Left forelimb (tissue), 1 donor: Measurements from ENCODE around the gene MON1A.
"Not testable (repeated sequence)": the region's sequence is repeated elsewhere in the genome, so short reads cannot be mapped to it uniquely, and the experiment has no call there.

Experiments used
- DNase-seq: peaks from one replicate; pipeline ENCODE4 v3.0.0-alpha.2; 2018; ENCODE audit warnings: low spot score

Gene MON1A

DNA sequence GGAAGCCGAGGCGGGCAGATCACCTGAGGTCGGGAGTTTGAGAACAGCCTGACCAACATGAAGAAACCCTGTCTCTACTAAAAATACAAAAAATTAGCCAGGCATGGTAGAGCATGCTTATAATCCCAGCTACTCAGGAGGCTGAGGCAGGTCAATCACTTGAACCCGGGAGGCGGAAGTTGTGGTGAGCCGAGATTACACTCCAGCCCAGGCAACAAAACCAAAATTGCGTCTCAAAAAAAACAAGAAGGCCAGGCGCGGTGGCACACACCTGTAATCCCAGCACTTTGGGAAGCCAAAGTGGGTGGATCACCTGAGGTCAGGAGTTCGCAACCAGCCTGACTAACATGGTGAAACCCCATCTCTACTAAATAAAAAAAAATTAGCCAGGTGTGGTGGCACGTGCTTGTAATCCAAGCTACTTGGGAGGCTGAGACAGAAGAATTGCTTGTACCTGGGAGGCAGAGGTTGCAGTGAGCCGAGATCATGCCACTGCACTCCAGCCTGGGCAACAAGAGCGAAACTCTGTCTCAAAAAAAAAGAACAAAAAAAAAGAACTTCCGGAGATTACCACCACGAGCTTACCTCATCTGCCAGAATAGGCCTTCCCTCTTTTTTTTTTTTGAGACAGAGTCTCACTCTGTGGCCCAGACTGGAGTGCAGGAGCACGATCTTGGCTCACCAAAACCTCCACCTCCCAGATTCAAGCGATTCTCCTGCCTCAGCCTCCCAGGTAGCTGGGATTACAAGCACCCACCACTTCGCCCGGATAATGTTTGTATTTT lies 11.6 kb downstream of the MON1A start:
- not testable (repeated sequence) for DNase-seq

DNA sequence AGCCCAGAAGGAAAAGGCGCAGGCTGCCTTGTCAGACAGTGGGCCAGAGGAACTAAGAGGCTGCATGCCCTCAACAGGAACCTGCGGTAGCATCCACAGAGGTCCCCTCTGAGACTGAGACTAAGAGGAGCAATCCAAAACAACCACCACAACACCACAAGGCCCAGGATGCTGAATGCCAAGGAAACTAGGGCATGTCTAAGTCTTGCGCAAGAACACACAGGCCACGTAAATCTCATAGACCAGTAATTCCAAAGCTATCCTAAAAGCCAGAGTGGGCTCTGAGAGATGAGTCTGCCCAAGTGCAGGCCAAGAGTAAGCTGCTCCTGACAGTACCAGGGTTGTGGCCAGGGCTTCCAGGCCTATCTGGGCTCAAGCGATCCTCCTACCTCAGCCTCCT lies 12.9 kb downstream of the MON1A start:
- no peak for DNase-seq

DNA sequence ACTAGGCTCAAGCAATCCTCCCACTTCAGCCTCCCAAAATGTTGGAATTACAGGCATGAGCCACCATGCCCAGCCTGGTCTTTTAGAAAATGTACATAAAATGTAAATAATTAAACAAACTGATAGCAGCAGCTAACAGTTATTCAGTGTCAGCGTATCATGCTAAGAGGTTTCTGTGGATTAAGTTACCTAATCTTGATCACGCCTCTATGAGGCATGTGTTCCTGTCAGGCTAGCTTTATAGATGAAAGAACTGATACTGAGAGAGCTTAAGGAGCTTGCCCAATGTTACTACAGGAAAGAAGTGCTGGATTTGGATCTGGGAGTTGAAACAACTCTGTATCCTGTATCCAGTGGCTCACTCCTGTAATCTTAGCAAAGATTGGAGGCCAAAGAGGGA lies 14.7 kb downstream of the MON1A start:
- no peak for DNase-seq

DNA sequence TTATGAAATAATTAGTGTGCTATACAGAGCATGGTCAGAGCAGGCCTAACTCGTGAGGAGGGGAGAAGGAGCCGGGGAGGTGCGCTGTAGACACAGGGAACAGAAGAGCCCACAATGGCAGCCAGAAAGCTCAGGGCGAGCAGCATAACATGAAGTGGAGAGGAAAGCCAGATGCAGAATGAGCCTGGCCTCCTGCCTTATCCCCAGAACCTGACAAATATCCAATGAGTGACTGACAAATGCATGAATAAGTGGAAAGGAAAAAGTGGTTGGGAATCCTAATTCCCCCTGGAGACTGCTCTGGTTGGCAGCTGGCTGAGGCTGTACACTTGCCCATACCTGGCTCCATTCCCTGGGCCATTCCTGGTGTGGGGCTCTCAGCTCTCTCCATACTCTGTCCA lies 16.7 kb downstream of the MON1A start:
- no peak for DNase-seq

DNA sequence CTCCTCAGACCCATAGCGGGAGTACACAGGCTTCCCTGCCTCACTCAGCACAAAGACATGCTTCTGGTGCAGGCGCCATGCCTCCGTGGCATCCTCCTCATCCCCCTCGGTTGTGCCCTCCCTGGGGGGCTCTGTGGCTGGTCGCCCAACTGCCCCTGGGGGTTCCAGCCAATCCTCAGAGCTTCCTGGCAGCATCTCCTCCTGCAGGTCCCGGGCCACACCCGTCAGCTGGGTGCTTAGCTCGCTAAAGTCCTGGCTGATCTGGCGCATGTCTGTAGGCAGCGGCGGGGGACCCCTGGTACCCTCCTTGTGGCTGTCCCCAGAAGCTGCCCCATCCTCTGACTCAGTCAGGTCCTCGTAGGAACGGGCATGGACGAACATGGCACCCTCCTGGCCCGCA lies 18.0 kb downstream of the MON1A start:
- DNase-seq = no peak

DNA sequence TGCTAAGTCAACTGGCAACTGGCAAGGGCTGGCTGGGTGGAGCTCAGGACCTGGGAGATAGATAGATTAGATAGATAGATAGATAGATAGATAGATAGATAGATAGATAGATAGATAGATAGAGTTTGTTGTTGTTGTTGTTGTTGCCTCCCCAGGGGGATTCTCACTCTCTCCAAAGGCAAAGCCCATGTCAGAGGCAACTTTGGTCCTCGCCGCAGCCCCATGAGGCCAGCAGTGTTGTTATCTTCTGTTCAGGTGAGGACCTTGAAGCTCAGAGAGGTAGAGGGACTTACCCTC lies 18.5 kb downstream of the MON1A start:
- DNase-seq = no peak

DNA sequence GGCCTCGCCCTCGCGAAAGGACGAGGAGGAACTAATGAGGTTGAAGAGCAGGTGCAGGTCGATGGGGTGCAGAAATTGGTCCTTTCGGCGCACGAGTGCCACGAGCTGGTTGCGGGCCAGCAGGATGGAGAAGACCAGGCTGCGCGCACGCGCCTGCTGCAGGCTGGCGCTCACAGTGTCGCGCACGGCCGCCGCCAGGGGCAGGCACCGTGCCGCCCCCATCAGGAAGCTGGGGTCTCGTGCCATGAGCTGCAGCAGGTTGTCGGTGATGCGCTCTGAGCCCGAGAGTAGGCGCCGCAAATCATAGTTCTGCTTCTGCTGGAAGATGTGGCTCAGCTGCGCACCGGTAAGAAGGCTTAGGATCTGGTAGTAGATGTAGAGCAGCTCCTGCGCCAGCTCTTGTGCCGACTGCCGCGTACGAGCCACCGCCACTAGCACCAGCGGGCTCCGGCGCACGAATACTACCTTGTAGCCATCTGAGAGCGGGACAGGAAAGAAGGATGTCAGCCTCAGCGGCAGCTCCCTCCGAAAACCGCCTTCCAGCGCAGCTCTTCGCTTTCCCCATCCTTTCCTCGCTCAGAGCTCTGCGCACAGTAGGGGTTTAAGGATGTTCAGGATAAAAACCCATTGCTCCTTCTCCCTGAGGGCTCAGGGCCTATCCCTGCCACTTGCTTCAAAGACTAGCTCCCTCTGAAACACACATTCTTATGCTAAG lies 19.0 kb downstream of the MON1A start:
- no peak for DNase-seq

DNA sequence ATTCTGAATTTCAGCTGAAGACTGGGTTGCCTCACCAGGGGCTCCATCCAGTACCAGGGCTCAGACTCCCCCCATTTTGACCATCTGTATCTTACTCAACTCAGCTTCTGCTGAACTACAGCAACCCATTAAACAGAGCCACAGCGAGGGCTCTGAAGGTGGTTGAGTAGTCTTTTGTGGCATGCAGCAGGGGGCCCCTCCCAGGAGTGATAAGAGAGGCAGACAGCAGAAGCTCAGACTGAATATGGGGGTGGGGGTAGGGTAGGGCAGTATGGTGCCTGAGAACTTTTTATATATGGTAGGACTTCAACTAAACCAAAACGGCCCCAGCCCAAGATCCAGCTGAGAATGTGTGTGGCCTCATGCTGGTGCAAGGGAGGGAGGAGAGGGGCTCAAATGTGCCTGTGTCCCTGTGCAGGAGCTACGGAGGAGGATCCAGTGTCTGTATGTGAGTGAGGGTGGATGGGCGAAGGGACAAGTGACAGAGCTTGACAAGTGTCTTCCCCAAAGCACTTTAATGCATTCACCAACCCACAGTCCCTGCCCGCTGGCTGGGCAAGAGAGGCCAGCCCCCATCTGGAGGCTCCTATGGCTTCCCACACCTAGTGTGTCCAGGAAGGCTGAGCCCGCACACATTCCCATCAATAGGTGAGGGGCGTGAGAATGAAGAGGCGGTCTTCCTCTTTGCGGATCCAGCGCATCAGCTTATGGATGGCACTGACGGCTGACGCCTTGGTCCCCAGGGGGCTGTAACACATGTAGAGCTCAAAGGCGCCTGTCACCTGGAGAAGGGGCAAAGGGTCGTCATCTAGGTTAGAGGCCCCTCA lies 21.0 kb downstream of the MON1A start:
- DNase-seq = no peak

DNA sequence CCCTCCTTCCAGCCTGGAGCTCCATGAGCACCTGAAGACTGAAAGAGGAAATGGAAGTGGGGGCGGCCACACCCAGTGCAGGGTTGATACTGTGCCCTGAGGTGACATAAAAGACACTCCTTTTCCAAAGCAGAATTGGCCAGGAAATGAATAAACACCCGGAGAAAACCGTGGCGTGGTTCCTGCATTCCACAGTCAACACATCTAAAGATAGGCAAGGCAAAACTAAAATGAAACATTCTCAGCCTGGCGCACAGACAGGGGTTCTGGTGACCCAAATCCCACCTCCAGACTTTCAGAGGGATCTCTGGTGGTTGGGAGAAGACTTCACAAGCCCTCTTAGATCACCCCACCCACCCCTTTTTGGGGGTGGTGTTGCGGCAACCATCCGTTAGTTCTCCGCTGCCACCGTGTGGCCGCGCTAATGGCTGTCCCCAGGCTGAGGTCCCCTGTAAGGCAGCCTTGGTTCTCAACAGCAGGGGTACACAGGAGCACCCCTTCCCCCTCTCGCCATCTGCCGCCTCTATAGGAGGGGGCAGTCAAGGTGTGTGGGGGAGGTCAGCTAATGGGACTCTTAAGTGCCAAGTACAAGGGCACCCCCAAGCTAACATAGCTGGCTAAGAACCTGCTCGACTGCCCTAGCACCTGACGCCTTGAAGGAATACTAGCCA lies 23.4 kb downstream of the MON1A start:
- DNase-seq = no peak

DNA sequence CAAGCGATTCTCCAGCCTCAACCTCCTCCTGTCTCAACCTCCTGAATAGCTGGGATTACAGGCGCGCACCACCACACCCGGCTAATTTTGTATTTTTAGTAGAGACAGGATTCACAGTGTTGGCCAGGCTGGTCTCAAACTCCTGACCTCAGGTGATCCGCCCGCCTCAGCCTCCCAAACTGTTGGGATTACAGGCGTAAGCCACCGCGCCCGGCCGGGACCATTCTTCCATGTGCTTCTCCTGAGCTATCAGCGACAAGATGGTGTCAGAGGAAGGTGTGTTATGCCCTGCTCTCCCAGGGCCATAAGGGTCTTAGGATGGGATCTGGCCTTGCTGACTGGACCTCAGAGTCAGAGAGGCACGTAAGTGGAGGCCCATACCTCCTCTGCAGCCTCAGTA lies 25.2 kb downstream of the MON1A start:
- not testable (repeated sequence) for DNase-seq

DNA sequence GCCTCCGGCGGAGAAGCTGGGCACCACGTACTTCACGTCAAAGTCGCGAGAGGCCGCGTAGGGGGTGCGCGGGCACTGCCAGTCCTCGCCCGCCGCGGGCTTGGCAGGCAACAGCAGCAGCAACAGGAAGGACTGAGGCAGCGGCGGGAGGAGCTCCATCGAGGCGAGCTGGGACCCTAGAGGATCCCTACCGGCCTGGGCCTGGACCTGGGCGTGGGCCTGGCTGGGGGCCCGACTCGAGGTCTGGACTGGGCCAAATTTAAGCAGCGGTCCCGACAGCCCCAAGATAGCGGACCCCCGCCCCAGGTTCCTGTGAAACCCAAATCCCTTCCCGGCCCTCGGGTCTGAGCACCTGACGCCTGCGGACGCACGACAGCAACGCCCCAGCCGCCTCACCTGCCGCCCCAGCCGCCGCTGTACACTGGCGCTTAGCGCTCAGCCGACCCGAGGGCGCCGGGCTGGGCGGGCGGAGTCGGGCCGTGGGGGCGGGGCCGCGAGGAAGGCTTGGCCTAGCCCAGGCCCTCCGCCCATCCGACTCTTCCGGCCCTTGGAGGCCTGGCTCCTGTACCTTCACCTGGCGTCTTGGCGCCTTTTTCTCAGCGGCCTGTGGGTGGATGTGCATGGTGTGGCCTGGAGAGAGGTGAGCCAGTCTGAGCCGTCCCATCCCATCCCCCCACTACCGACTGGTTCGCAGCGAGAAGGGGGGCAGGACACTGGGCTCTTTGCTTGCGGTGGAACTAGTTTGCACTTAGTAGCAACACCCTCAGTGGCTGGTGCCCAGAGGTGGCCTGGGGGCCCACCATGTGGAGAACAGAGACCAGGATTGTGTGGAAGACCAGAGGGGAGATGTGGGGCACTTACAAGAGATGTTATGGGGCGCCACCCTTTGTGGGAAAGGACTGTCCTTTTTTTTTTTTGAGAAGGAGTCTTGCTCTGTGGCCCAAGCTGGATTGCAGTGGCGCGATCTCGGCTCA lies 25.9 kb downstream of the MON1A start, which contains the start of gene MST1R:
Gene MST1R, minus strand, starts transcription at position 423 of the 974 bp plus-strand sequence. Its CDS starts 264 bp downstream, at position 159.
- peak; percentile 77 for DNase-seq

DNA sequence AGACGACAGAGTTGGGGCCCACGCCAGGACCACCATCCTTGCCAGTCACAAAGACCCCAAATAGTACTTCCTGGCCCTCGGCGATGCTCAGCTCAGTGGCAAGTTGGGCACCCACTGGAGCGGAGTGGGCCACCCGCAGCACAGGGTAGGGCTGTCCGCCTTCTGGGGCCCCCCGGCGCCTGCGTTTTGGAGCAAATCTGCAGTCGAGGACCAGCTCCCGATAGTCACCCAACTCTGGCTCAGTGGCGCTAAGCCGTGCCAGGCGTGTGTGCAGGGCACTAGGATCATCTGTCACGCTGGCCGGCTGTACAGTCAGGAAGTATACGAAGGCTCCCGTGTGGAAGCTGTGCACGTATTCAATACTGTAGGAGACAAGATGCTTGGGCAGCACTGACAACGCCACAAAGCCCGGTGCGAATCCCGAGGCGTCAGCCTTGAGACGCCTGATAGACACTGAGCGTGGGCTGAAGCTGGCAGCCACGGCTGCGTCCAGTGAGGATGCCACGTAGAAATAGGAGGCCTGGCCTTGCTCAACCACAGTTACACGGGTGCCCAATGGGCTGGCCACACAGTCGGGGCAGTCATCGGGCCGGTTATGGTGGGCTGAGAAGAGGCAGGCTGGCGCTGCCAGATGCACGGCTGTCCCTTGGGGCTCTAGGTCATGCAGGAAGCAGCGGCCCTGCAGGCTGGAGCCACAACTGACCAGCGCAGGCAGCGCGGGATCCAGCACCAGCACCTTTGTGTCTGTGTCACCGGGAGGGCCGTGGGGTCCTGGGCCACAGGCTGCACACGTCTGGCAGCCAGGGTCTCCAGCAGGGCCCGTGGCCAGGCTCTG lies 26.9 kb downstream of the MON1A start:
- no peak for DNase-seq

DNA sequence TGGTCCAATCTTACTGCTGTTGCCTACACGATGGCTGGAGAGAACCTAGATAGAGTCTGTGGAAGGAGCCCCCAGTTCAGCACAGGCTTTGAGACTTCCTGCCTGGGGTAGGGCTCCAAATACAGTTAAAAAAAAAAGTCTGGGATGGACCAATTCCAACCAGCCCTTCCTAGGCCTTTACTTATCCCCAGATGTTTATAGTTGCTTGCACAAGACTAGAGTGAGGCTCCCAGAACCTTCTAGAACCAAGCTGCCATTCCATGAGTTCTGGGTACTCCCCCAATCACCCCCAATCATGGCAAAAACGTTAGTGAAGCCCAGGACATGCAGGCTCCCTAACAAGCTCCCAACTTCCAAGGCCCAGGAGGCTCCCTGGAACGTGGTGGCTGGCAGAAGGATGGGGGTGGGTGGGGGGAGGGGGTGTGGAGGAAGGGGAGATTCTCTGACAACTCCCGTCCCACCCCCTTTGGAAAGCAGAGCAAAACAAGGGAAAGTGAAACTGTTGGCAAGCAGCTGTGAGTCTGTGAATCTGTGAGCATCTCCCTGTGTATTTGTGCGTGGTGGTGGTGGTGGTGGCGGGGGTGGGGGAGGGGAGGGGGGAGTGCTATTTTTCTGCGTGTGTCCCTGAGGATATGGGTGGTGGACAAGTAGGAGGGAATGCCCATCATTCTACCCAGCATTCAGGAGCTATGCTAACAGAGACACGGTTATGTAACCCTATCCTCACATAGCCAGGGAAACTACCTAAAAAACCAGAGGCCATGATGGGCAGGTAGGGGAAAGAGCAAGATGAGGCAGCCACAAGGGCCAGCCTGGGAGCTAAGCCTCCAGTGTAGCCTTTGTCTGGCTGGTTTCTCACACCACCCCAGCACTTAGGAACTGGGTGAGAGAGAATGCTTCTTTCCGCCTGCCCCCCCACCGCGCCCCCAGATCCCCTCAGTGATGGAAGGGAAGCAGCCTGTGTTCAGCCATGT lies 28.0 kb downstream of the MON1A start:
- no peak for DNase-seq

DNA sequence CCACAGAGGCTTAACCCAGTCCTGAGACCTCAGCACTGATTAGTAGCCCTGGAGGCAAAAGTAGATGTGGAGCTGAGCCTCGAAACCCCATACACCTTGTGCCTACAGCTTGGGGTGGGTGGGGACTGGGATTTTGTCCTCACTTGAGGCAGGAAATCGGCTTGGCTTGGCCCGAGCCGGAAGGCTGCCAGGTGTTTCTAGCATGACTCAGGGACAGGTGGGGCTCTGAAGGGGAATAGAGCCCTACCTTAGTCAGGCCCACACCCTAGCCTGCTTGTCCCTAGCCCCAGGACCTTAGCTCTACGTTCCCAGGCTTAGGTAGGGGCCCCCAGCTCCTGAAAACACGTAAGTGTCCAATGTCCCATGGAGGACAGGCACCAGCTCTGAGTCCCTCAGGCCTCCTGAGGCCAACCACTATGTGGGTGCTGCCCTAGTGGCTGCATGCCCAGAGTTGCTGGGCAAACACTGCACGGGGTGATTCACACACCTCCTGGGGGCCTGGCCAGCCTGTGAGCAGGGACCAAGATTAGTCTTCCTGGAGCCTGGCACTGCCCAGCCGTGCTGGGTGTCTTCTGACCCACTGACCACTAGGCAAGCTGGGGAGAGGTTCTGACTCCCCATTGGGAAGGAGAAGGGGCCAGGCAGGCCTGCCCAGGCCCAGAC lies 29.0 kb downstream of the MON1A start:
- no peak for DNase-seq

DNA sequence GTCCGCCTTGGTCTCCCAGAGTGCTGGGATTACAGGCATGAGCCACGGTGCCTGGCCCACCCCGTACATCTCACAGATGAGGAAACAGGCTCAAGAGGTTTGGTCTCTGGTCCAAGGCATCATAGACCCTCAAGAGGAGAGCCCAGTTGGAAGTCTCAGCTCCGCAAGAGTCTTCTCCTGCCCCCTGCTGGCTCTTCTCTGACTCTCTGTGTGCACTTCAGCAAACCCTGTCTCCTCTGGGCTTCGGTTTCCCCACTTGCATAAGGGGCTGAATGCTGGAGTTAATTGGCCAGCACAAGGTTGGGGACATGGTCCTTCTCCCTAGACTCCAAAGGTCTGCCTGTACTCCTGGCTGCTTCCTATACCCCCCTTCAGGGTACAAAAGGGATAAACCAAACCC lies 29.8 kb downstream of the MON1A start:
- no peak for DNase-seq

DNA sequence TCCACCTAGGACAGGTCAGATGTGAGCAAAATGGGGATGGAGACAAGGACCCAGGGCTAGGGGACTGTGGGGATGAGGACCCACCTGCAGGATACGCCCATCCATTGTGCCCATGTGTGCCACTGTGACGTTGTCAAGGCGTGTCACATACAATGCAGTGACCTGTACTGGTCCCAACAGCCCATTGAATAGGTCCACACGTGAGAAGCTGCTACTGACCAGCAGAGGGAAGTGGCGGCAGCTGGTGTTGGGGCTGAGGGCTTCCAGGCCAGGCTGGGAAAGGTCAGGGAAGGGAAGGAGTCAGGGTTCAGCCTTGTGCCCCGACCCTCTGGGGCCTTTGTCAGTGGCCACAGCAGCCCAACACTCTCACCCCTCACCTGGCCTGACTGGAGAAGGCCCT lies 30.6 kb downstream of the MON1A start:
- DNase-seq = no peak

DNA sequence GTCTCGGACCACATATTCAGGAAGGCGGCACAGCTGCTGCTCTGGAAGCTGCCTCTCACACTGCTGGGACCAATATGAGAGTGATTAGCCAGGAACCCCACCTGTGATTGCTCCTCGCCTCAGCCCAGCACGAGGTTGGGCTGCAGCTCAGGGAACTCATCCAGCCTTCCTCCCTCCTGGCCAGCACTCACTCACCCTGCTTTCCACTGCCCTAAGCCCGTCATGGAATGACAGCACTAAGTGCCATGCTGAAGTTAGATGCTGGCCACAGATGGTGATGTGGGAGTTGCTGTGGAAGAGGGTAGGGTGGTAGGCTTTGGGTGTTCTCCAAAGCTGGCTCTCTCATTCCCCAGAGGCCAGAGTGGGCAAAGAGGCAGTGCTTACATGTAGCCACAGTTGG lies 33.3 kb downstream of the MON1A start:
- no peak for DNase-seq

DNA sequence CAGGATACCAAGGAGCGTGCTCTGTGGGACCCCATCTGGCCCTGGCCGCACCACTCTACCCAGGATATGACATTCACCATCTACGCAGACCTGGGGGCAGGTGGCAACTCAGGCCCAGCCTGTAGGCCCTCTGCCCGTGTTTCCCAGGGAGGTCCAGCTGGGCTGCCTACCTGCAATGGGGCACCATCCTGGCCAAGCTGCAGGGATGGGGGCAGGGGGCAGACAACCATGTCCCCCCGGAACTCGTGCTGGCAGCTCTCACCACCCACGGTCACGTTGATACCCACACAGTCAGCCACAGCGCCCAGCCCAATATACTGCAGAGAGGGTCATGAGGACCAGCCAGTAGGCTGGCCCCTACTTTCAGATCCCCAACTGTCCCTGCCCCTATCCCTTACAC lies 33.8 kb downstream of the MON1A start:
- DNase-seq = no peak
